ENCODE data around the gene TEX9.
A peak's percentile ranks its signal among the peaks of the same experiment; 100 is the strongest.
"Not testable (repeated sequence)": the region's sequence is repeated elsewhere in the genome, so short reads cannot be mapped to it uniquely, and the experiment has no call there.

The TEX9 gene

DNA sequence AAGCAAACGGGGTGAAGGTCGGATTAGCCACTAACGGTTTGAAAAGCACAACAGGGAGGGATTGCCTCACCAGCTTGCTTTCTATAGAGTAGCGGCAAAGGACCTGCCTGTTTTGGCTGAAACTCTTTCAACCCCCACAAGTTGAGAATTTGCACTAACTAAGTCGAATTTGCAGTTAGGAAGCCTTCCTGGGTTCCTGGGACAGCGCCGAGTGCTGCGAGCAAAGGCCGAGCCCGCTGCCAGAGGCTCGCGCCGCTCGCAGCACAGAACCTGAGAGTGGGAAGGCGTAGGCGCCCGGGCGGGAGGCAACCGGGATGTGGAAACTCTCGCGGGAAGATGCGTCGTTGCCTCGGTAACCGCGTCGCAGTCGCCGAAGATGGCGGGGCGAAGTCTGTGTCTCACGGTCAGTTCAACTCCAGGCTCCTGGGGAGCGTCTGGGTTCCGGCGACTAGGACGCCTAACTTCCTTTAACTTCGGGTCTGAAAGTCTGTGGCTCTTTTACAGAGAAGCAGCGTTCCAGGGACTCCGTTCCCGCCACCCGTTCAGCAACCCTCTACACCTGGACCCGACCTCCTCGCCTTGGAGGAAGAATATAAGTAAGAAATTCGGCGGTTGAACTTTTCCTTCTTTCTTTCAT is at the start of gene TEX9:
TSS of gene TEX9 (plus strand) at position 352 of the 637 bp plus-strand sequence. CDS start at position 377, 25 bp downstream.
- peak; percentile 48 to 73 for DNase-seq (ENCODE audit: low read depth in 2 of 2)

DNA sequence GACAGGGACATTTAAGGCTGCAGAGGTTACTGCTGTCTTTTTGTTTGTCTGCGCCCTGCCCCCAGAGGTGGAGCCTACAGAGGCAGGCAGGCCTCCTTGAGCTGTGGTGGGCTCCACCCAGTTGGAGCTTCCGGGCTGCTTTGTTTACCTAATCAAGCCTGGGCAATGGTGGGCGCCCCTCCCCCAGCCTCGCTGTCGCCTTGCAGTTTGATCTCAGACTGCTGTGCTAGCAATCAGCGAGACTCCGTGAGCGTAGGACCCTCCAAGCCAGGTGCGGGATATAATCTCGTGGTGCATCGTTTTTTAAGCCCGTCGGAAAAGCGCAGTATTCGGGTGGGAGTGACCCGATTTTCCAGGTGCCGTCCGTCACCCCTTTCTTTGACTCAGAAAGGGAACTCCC is 48.7 kb upstream of the TEX9 start:
- not testable (repeated sequence) for DNase-seq (ENCODE audit: low read depth in 2 of 2)

DNA sequence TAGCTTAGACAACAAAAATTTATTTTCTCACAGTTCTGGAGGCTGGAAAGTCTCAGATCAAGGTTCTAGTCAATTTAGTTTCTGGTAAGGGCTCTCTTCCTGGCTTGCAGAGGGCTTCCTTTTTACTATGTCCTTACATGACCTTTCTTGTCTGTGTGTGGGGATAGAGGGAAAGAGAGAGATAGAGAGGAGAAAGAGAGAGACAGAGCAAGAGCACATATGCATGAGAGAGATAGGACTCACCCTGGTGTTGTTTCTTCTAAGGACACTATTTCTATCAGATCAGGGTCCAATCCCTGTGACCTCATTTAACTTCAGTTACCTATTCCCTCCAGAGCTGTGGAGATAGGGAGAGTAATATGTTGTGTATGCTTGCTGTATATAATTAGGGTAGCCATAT is 44.9 kb upstream of the TEX9 start:
- DNase-seq (ENCODE audit: low read depth in 2 of 2) = no peak

DNA sequence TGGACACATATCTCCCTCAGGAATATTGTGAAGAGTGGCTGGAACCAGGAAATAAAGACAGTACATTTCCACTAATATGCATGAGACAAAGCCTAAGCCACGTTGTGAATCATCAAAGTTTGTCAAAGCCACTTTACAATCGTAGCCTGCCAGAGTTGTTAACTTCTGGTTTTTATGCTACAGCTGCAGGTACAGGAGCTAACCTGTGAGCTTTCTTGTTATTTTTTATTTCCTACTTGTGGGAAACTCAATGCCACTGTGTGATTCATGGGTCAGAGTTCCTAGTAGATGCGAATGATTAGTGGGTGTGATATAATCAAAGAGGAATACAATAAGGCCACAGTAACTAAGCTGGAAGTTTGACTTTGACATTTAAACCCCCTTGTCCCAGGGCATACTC is 44.4 kb upstream of the TEX9 start:
- no peak for DNase-seq (ENCODE audit: low read depth in 2 of 2)

DNA sequence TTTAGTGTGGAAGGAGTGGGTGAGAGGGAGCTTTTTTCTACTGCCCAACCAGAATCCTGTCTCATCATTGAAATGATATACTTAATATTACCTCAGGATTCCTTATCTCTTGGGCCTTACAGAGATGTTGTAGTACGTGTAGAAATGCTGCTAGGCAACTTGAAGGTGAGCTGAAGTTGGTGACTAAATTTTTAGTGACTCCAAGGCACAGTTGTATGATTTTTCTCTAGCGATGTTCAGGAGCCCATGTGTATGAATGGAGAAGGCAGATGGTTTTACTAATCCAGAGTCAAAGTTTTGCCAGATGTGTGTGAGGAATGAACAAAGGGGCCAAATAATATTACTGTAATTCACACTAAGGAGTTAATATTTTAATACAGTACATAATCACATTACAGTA is 42.8 kb upstream of the TEX9 start:
- DNase-seq (ENCODE audit: low read depth in 2 of 2) = no peak

DNA sequence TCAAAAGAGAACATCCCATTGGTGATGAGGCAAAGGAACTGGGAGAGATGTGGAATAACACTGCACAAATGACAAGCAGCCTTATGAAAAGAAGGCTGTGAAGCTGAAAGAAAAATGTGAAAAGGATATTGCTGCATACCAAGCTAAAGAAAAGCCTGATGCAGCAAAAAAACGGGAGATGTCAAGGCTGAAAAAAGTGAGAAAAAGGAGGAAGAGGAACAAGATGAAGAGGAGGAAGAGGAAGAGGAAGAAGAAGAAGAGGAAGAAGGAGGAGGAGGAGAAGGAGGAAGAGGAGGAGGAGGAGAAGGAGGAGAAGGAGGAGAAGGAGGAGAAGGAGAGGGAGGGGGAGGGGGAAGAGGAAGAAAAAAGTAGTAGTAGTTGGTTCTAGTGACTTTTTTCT is 41.8 kb upstream of the TEX9 start:
- DNase-seq (ENCODE audit: low read depth in 2 of 2) = no peak

DNA sequence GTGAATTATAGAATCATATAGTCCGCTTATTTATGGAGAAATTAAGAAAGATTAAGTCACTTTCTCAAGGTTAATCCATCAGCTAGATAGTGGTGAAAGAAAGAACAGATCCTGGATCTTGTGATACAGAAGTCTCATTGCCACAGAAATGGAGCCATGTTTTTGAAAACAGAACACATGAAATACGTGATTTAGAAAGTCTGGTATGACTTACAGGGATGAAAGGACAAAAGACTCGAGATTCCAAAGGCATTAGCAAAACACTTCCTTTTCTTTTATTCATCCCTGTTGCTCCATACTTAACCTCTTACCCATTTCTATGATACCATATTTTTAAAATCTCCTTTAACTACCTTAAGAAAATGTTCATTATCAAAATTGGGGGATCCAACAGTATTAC is 40.0 kb upstream of the TEX9 start:
- DNase-seq (ENCODE audit: low read depth in 2 of 2) = no peak

DNA sequence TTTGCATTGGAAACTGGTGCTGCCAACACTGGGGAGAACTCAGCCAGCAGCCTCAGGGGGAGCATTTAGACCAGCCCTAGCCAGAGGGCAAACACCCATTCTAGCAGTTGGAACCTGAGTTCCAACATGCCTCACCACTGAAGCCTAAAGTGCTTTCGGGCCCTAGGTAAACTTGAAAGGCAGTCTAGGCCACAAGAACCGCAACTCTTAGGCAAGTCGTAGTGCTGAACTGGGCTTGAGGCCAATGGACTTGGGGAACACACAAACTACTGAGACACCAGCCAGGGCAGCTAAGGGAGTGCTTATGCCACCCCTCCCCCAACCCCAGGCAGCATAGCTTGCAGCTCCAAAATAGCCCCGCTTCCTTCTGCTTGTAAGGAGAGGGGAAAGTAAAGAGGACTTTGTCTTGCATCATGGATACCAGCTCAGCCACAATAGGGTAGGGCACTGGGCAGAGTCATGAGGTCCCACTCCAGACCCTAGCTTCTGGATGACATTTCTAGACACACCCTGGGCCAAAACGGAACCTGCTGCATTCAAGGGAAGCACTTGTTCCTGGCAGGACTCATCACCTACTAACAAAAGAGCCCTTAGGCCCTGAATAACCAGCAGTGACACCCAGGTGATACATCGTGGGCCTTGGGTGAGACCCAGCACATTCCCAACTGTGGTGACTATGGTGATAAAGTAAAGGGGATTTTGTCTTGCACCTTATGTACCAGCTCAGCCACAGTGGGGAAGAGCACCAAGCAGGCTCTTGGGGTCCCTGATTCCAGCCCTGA is 37.3 kb upstream of the TEX9 start:
- DNase-seq (ENCODE audit: low read depth in 2 of 2) = no peak

DNA sequence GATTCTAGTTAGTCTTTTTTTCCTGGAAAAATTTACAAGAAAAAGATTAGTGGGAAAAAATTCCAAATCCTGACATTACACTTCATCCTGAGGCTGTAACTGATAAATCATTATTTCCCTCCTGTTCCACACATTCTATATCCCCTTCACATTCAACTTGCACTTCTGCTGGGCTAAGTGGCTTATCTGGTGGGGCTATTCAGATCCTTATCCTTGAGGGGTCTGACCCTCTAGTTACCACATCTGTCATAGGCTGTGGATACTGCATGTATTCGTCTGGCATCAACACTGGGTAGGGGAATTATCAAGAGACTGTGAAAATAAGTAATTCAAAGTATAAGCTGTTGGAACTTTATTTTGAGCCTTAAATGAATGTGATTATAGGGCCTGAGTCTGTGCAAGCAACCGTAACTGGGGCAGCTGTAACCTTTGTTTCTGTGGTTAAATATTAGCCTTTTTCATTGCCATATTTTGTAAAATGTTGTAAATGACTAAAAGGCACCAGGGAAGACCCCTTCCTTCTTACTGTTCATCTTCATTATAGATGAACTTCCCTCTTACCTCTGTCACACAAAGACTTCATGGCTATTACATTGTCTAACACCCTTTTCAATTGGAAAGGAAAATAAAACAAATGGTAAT is 28.0 kb upstream of the TEX9 start:
- DNase-seq (ENCODE audit: low read depth in 2 of 2) = no peak

DNA sequence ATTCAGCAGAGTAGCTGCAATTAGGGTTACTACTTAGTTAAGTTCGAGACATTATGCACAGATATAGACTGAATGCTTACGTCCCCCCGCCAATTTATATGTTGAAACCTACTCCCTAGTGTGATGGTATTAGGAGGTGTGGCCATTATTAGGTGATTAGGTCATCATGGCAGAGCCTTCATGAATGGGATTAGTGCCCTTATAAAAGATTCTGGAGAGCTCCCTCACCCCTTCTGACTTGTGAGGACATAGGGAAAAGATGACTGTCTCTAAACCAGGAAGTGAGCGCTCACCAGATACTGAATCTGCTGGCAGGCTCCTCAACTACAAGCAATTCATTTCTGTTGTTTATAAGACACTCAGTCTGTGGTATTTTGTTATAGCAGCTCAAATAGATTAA is 25.6 kb upstream of the TEX9 start:
- no peak for DNase-seq (ENCODE audit: low read depth in 2 of 2)

DNA sequence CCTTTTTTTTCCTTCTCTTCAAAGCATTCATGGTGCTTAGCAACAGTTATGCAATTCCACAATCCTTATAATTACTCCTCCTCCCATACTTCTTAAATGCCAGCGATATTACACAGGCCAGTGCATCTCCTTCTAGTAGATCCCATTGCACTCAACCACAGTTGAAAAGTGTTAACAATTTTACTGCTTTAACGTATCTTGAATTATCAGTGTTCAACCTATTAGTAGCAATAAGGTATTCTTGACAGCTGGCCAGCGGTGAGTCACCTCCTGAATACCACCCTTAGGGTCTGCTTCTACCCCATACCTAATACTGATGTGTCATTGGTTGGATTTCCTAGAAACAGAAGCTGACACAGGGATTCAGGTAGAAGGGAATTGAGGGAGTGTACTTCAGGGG is 24.0 kb upstream of the TEX9 start:
- no peak for DNase-seq (ENCODE audit: low read depth in 2 of 2)

DNA sequence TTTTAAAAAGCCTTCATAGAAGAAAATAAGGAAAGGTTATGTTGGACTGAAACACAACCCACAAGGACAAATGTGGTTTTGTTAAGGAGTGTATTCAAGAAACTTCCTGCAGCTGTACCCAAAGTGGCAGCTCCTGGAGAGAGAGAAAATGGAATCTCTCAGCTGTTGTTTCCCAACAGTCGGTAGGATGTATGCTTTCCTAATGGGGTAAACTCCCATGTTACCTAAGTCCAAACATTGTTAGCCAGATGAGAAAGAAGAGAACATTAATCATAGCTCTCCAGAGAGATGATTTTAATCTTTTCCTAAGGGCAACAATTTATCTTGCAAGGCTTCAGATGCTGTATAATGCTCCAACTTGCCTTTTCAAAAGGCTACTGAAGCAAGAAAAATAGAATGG is 22.6 kb upstream of the TEX9 start:
- DNase-seq (ENCODE audit: low read depth in 2 of 2) = no peak

DNA sequence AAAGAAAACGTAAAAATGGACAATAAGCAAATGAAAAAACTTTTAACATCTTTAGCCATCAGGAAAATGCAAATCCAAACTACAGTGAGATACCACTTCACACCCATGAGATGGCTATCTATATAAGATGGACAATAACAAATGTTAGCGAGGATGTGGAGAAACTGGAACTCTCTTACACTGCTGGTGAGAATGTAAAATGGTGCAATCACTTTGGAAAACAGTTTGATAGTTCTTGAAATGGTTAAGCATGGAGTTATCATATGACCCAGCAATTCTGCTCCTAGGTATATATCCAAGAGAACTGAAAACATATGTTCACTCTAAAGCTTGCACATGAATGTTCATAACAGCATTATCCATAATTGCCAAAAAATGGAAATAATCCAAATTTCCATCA is 21.3 kb upstream of the TEX9 start:
- no peak for DNase-seq (ENCODE audit: low read depth in 2 of 2)

DNA sequence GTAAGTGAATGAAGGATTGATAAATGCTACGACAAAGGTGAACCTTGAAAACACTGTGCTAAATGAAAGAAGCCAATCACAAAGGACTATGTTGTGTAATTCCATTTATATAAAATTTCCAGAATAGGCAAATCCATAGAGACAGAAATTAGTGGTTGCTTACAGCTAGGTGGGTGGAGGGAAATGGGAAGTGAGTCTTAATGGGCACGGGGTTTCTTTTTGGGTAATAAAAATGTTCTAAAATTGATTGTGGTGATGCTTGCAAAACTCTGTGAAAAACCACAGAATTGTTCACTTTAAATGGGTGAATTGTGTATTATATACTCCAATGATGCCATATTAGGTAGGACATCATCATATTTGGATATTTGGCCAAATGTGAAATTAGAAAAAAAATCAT is 20.9 kb upstream of the TEX9 start:
- no peak for DNase-seq (ENCODE audit: low read depth in 2 of 2)

DNA sequence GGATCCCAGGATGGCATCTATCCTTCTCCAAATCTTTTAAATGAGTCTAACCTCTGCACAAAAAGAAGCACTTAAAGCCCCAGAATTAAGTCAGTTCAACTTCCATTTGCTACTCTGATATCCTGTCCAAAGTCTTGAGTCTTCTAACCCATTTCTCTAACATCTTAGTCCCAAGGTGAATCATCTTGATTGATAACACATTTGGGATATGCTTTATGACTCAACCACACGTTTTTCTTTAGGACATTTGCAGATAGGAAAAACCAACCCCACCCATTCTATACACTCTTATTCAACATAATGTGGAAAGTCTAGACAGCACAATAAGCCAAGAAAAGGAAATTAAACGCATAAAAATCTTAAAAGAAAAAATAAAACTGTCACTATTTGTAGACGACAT is 18.8 kb upstream of the TEX9 start:
- DNase-seq (ENCODE audit: low read depth in 2 of 2) = no peak

DNA sequence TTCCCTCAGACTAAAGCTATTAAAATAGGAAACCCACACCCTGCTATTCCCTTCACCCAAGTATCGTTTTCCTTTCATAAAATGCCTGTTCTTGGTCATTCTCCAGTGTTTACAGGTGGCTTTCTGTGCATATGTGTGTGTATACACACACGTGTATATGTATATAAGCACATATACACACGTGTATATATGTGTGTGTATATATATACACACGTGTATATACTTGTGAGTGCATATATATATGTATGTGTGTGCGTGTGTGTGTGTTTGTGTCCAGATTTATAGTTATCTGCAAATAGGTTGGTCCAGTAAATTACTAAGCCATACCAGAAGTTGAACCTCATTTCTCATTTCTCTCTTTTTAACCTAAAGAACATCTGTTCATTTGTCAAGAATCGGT is 15.7 kb upstream of the TEX9 start:
- DNase-seq (ENCODE audit: low read depth in 2 of 2) = no peak

DNA sequence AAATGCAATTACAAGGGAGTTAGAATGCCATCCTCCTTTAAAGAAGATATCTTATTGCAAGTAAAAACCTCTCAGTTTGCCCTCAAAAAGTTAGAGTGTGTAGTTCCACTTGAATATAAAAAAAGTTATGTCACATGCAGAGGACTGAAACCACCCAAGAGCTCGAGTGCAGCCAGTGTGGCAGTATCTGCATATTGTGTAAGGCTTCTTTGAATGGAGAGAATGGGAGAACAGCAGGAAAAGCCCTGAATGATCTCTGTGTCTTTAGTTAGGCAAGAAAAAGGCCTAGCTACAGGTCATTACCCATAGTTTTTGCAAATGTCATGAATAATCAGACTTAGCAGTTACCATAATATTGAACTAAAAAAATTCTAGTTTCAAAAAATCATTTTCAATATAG is 13.9 kb upstream of the TEX9 start:
- DNase-seq (ENCODE audit: low read depth in 2 of 2) = no peak

DNA sequence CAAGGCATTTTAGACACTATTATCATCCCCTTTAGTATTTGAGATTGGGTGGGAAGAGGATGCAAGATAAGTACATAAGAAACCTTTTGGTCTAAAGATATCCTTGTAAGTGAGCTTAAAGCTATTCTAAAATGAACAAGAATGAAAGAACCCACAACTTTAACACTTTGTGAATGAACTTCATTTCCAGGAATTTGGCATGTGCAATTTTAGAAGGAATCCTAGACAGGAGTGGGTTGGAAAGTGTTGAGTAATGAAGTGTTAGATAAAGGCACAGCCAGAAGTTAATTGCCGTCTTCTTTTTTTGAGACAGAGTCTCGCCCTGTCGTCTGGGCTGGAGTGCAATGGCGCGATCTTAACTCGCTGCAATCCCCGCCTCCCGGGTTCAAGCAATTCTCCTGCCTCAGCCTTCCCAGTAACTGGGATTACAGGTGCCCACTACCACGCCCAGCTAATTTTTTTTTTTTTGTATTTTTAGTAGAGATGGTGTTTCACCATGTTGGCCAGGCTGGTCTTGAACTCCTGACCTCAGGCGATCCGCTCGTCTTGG is 13.2 kb upstream of the TEX9 start:
- DNase-seq (ENCODE audit: low read depth in 2 of 2) = no peak

DNA sequence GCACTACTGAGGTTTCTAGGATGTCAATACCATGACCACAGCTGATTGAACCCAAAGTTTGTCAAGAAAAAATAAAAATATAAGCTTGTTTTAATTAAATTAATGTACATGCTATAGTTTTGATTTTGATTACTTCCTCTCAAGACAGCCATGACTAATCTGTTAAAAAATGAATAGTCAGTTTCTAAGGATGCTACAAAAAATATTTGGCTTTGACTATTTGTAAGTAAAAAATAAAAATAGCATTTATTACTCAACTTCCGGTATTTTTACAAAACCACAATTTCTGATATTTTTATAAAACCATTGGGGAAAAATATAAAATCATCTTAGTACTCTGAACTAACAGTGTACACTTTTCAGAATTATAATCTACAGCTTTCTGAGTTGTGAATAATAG is 12.1 kb upstream of the TEX9 start:
- no peak for DNase-seq (ENCODE audit: low read depth in 2 of 2)

DNA sequence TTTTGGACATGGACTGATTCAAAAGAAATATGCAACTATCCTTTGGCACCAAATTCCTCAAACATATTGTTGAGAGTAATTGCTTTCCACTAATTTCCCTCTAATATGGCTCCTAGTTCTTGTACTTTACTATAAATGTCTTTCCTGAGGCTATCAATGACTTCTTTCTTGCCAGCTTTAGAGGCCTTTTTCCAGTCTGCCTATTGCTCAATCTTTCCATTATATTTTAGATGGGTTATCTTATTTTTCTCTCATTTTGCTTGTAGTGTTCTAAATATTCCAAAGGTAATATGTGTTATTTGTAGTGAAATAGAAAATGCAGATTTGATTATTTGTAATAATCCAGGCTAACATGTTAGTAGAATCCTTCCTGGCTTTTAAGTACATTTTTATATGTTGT is 11.5 kb upstream of the TEX9 start:
- DNase-seq (ENCODE audit: low read depth in 2 of 2) = no peak

DNA sequence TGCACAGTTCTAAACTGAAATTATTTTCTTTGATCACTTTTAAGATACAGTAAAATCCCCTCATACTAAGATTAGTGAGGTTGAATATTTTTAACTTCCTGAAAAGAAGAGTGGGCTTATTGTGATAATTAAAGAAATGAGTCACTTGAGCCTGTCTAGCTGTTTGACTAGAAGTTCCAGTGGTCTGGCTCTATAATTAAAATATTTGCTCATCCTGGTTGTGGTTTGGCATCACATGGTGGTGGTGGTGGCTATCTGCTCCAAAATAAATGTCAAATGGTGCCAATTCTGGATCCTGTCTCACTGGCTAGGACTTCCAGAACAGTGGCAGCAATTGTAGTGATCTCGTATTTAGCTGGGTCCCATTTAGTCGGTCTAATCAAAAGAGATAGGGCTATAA is 8.6 kb upstream of the TEX9 start:
- DNase-seq (ENCODE audit: low read depth in 2 of 2) = no peak

DNA sequence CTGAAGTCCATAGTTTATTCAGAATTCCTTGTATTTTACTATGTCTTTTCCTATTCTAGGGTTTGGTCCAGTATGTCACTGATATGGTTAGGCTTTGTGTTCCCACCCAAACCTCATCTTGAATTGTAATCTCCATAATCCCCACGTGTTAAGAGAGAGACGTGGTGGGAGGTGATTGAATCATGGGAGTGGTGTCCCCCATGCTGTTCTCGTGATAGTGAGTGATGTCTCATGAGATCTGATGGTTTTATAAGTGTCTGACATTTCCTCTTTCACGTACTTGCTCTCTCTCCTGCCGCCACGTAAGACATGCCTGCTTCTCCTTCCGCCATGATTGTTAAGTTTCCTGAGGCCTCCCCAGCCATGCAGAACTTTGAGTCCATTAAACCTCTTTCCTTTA is 6.6 kb upstream of the TEX9 start:
- no peak for DNase-seq (ENCODE audit: low read depth in 2 of 2)

DNA sequence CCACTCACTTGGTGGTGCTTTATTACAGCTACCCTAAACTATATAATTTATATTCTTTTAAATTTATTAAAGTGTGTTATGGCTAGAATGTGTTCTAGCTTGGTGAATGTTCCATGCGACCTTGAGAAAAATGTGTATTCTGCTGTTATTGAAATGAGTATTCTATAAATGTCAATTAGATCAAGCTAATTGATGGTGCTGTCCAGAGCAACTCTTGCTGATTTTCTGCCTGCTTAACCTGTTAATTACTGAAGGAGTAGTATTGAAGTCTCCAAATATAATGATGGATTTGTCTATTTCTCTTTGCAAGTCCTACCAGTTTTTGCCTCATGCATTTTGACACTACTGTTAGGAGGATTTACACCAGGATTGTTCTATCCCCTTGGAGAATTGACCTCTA is 3.2 kb upstream of the TEX9 start:
- DNase-seq (ENCODE audit: low read depth in 2 of 2) = no peak
